RWPE2 (cell line): ENCODE measurements around the gene EPN2.

Experiments used
- ATAC-seq: fragments of 200-7000 bp; cut with Tn5 transposase; 3 replicates; pipeline ENCODE4 v1.9.1; 2021; ENCODE audit warnings: low read depth
- DNase-seq: peaks from one replicate; pipeline ENCODE4 v3.0.0-alpha.2; 2020; ENCODE audit warnings: low spot score
- H3K27ac ChIP-seq: fragments of 450-650 bp; 2 replicates; pipeline ENCODE4 v1.5.1; 2017; ENCODE audit warnings: mild to moderate bottlenecking; ENCODE audit not compliant: poor library complexity, severe bottlenecking
- H3K27me3 ChIP-seq: fragments of 250-450 bp; sonication (Bioruptor Pico); 2 replicates; pipeline ENCODE4 v1.5.1; 2021; ENCODE audit warnings: mild to moderate bottlenecking, moderate library complexity; ENCODE audit not compliant: insufficient read depth, poor library complexity, severe bottlenecking
- H3K36me3 ChIP-seq: fragments of 250-450 bp; sonication (Bioruptor Pico); 2 replicates; pipeline ENCODE4 v1.5.1; 2020; ENCODE audit warnings: low read depth, mild to moderate bottlenecking, moderate library complexity
- H3K4me1 ChIP-seq: fragments of 250-450 bp; sonication (Bioruptor Pico); 2 replicates; pipeline ENCODE4 v1.5.1; 2021; ENCODE audit warnings: mild to moderate bottlenecking, moderate library complexity; ENCODE audit not compliant: insufficient read depth, poor library complexity, severe bottlenecking
- H3K4me3 ChIP-seq: fragments of 250-450 bp; sonication (Bioruptor Pico); 2 replicates; pipeline ENCODE4 v1.5.1; 2021; ENCODE audit warnings: mild to moderate bottlenecking, moderate library complexity; ENCODE audit not compliant: severe bottlenecking
- H3K9me3 ChIP-seq: fragments of 250-450 bp; sonication (Bioruptor Pico); 2 replicates; pipeline ENCODE4 v1.5.1; 2021; ENCODE audit warnings: mild to moderate bottlenecking, moderate library complexity; ENCODE audit not compliant: severe bottlenecking
- TF ChIP-seq, protein P1 (sequence below): fragments of 450-650 bp; IDR thresholded peaks from one replicate; pipeline ENCODE4 v1.5.1; 2017; ENCODE audit warnings: mild to moderate bottlenecking, moderate library complexity; ENCODE audit not compliant: poor library complexity, severe bottlenecking

The EPN2 gene

GRCh38 chr17:19341211-19341631 is 104.1 kb downstream of the EPN2 start:
- no peak for DNase-seq
- TF ChIP-seq, protein P1, sequence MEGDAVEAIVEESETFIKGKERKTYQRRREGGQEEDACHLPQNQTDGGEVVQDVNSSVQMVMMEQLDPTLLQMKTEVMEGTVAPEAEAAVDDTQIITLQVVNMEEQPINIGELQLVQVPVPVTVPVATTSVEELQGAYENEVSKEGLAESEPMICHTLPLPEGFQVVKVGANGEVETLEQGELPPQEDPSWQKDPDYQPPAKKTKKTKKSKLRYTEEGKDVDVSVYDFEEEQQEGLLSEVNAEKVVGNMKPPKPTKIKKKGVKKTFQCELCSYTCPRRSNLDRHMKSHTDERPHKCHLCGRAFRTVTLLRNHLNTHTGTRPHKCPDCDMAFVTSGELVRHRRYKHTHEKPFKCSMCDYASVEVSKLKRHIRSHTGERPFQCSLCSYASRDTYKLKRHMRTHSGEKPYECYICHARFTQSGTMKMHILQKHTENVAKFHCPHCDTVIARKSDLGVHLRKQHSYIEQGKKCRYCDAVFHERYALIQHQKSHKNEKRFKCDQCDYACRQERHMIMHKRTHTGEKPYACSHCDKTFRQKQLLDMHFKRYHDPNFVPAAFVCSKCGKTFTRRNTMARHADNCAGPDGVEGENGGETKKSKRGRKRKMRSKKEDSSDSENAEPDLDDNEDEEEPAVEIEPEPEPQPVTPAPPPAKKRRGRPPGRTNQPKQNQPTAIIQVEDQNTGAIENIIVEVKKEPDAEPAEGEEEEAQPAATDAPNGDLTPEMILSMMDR = no peak
- H3K9me3 ChIP-seq = no peaks in the 10 kb centered on the region
- no peak overlapping the region for H3K27ac ChIP-seq
- H3K4me1 ChIP-seq = no peaks in the 10 kb centered on the region
- H3K4me3 ChIP-seq = no peak overlapping the region
- H3K36me3 ChIP-seq = peaks cover 3% of the 10 kb centered on the region; the same call in 1 of the 2 replicates
- no peak for ATAC-seq
- H3K27me3 ChIP-seq = no peaks in the 10 kb centered on the region

- TF ChIP-seq, protein P1 = no peak
- ATAC-seq (no peak; the same call in 2 of the 3 replicates), DNase-seq (no peak)
- Histone ChIP-seq H3K4me3 (no peak overlapping the region), H3K27me3 (no peaks in the 10 kb centered on the region), H3K36me3 (peaks cover 3% of the 10 kb centered on the region; the same call in 1 of the 2 replicates), H3K27ac (no peak overlapping the region), H3K4me1 (peaks cover 3% of the 10 kb centered on the region), H3K9me3 (no peaks in the 10 kb centered on the region)
Observed at GRCh38 chr17:19341641-19342610, 104.8 kb downstream of the EPN2 start.

- Histone ChIP-seq H3K4me3 (no peak overlapping the region), H3K27ac (no peak overlapping the region), H3K36me3 (peaks cover 3% of the 10 kb centered on the region; the same call in 1 of the 2 replicates), H3K27me3 (no peaks in the 10 kb centered on the region), H3K4me1 (peaks cover 8% of the 10 kb centered on the region), H3K9me3 (no peaks in the 10 kb centered on the region)
- no peak for DNase-seq
- TF ChIP-seq, protein P1 = no peak
- no peak for ATAC-seq
Observed at GRCh38 chr17:19342611-19343255, 105.6 kb downstream of the EPN2 start.

- H3K27me3 ChIP-seq = no peaks in the 10 kb centered on the region
- H3K9me3 ChIP-seq = no peaks in the 10 kb centered on the region
- H3K4me3 ChIP-seq = no peak overlapping the region
- ATAC-seq (no peak), DNase-seq (no peak)
- TF ChIP-seq, protein P1 = no peak
- H3K36me3 ChIP-seq = peaks cover 3% of the 10 kb centered on the region; the same call in 1 of the 2 replicates
- no peak overlapping the region for H3K27ac ChIP-seq
- peaks cover 8% of the 10 kb centered on the region for H3K4me1 ChIP-seq
Observed at GRCh38 chr17:19343256-19343630, 106.1 kb downstream of the EPN2 start.
